Measurements from ENCODE around the gene TBCC. TPM values are rescaled to one million over a fixed set of nuclear protein-coding genes. Genes with fewer than 3 reads are reported as not detected.

TBCC gene
- total RNA-seq, 4 donors from 2014 or later, result 5.2 to 43.3 (median 27.3) TPM

- TF ChIP-seq EP300 (IDR thresholded peaks at IDR 0.05; ENCODE audit: low read depth) (no peak), CTCF (IDR thresholded peaks at IDR 0.05) (no peak), POLR2AphosphoS5 (IDR thresholded peaks at IDR 0.05) (no peak), POLR2A (IDR thresholded peaks at IDR 0.05) (no peak)
- in situ Hi-C loops (cut with MboI; ENCODE audit: low pct_ligation_motif_present in 1 of 4, low pct_unique_long_range_greater_than_20kb in 1 of 4, low sequenced_read_pairs in 3 of 4), result no loop called here
Observed at GRCh38 chr6:42709871-42710270, 36.0 kb downstream of the TBCC start.

DNA sequence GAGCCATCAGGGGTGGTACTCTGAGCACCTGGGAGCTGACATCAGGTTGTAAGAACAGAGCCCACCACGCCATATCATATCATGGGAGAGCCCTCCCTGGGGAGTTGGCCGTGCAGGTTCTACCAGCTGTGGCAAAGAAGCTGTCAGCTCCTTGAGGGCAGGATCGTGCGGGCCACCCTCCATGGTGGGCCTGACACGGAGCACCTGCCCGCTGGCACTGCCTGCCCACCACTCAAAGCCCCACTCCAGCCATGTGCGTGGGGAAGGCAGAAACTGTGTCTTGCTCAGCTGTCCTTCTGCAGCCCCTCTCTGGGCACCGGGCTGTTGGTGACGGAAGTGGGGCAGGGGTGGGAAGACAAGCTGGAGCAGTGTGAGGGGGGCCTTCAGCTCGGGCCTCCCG, 37.8 kb downstream of the TBCC start:
- WGBS, 2 donors (ENCODE audit: low coverage in 1 of 2), result 92% methylated on average over 6 of the region's 11 CpGs; no CpG with 5 or more reads in 1 of the 2 donors
- in situ Hi-C loops (cut with MboI; ENCODE audit: low pct_ligation_motif_present in 1 of 4, low pct_unique_long_range_greater_than_20kb in 1 of 4, low sequenced_read_pairs in 3 of 4) (no loop called here), intact Hi-C loops (cut with DNase I; ENCODE audit: low total_unique reads) (no loop called here)
- H3K4me1 ChIP-seq, result no peaks in the 10 kb centered on the region
- no peak overlapping the region for H3K4me3 ChIP-seq
- TF ChIP-seq EP300 (IDR thresholded peaks at IDR 0.05; ENCODE audit: low read depth) (no peak), CTCF (IDR thresholded peaks at IDR 0.05) (no peak), POLR2A (IDR thresholded peaks at IDR 0.05) (no peak), POLR2AphosphoS5 (IDR thresholded peaks at IDR 0.05) (no peak)
- DNase-seq, result no peak
- H3K9me3 ChIP-seq, result peaks cover 4 to 6% of the 10 kb centered on the region in 2 donors
- H3K36me3 ChIP-seq, result no peaks in the 10 kb centered on the region
- no peak overlapping the region for H3K27ac ChIP-seq
- no peaks in the 10 kb centered on the region for H3K27me3 ChIP-seq

More at GRCh38 chr6:42709871-42710270, 36.0 kb downstream of the TBCC start:
- intact Hi-C loops (cut with DNase I; ENCODE audit: low total_unique reads), result loop anchor here (10.0 kb wide), 1 partner anchor 1255 kb away; no protein-coding TSS in a partner anchor
- WGBS, 2 donors (ENCODE audit: low coverage in 1 of 2), result 94% methylated on average over 6 of the region's 6 CpGs; no CpG with 5 or more reads in 1 of the 2 donors
- Histone ChIP-seq H3K4me1 (no peaks in the 10 kb centered on the region), H3K27ac (no peak overlapping the region), H3K9me3 (peaks cover 4 to 6% of the 10 kb centered on the region in 2 donors), H3K27me3 (no peaks in the 10 kb centered on the region), H3K36me3 (no peaks in the 10 kb centered on the region), H3K4me3 (no peak overlapping the region)
- no peak for DNase-seq

- Histone ChIP-seq H3K36me3 (no peaks in the 10 kb centered on the region), H3K9me3 (peaks cover 4 to 6% of the 10 kb centered on the region in 2 donors), H3K27ac (no peak overlapping the region), H3K27me3 (no peaks in the 10 kb centered on the region), H3K4me1 (no peaks in the 10 kb centered on the region), H3K4me3 (no peak overlapping the region)
- intact Hi-C loops (cut with DNase I; ENCODE audit: low total_unique reads) (no loop called here), in situ Hi-C loops (cut with MboI; ENCODE audit: low pct_ligation_motif_present in 1 of 4, low pct_unique_long_range_greater_than_20kb in 1 of 4, low sequenced_read_pairs in 3 of 4) (no loop called here)
- no peak for DNase-seq
- 70 to 91% methylated on average over 2 to 7 of the region's 7 CpGs for WGBS, 2 donors (ENCODE audit: low coverage in 1 of 2)
- TF ChIP-seq POLR2AphosphoS5 (IDR thresholded peaks at IDR 0.05), result no peak
- no peak for TF ChIP-seq EP300 (IDR thresholded peaks at IDR 0.05; ENCODE audit: low read depth)
- no peak for TF ChIP-seq POLR2A (IDR thresholded peaks at IDR 0.05)
- TF ChIP-seq CTCF (IDR thresholded peaks at IDR 0.05), result no peak
Observed at GRCh38 chr6:42707595-42707994, 38.3 kb downstream of the TBCC start.

DNA sequence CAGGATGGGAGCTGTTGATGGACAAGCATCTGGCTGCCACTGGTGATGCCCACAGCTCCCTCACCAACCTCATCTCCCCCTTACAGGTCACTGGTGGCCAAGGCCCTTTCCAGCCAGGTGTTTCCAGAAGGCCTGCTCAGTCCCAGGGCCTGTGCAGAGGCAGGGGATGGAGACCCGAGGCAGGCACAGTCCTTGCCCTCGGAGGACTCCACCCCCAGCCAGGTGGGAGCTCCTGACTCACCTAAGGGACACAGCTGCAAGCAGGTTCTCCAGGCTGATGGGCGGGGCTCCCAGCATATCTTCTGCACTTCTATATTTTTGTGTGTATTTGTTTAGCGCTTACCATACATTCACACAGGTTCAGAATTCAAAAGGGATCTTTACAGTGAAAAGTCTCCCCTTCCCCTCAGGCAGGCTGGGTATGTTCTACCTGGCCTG, 40.9 kb downstream of the TBCC start:
- H3K36me3 ChIP-seq, result no peaks in the 10 kb centered on the region
- WGBS, 2 donors (ENCODE audit: low coverage in 1 of 2), result 67 to 78% methylated on average over 2 to 3 of the region's 4 CpGs
- H3K4me1 ChIP-seq, result no peaks in the 10 kb centered on the region
- intact Hi-C loops (cut with DNase I; ENCODE audit: low total_unique reads) (no loop called here), in situ Hi-C loops (cut with MboI; ENCODE audit: low pct_ligation_motif_present in 1 of 4, low pct_unique_long_range_greater_than_20kb in 1 of 4, low sequenced_read_pairs in 3 of 4) (no loop called here)
- no peak overlapping the region for H3K27ac ChIP-seq
- no peak for TF ChIP-seq CTCF (IDR thresholded peaks at IDR 0.05)
- no peak for TF ChIP-seq EP300 (IDR thresholded peaks at IDR 0.05; ENCODE audit: low read depth)
- TF ChIP-seq POLR2AphosphoS5 (IDR thresholded peaks at IDR 0.05), result no peak
- no peak overlapping the region for H3K4me3 ChIP-seq
- H3K9me3 ChIP-seq, result no peaks in the 10 kb centered on the region
- H3K27me3 ChIP-seq, result no peaks in the 10 kb centered on the region
- DNase-seq, result no peak
